HG02970 (cell line): ENCODE measurements around the gene KANK4.
A peak's percentile ranks its signal among the peaks of the same experiment; 100 is the strongest.
"Not testable (repeated sequence)": the region's sequence is repeated elsewhere in the genome, so short reads cannot be mapped to it uniquely, and the experiment has no call there.

ENCODE experiments used
- ATAC-seq: cut with Tn5 transposase; IDR thresholded peaks from one replicate; pipeline ENCODE4 v1.9.1; 2021; ENCODE audit warnings: mild to moderate bottlenecking, moderate library complexity, moderate number of reproducible peaks; ENCODE audit not compliant: unreplicated experiment, low FRiP score

Gene KANK4

DNA sequence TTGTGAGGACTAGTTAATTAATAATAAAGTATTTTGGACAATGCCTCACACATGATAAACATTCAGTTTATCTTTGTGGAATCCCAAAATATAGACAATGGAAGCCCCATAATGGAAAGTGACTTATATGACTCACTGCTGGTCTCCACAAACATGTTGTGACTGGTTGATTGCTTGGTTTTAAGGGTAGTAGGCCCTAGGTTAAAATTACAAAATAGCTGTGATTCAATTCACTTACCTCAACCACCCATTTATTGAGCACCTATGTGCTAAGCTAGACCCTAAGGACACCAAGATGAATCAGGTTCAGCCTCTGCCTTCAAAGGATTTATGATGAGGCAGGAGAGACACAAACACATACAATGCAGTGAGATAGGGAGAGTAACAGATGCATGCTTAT lies 42.4 kb downstream of the KANK4 start:
- no peak for ATAC-seq

DNA sequence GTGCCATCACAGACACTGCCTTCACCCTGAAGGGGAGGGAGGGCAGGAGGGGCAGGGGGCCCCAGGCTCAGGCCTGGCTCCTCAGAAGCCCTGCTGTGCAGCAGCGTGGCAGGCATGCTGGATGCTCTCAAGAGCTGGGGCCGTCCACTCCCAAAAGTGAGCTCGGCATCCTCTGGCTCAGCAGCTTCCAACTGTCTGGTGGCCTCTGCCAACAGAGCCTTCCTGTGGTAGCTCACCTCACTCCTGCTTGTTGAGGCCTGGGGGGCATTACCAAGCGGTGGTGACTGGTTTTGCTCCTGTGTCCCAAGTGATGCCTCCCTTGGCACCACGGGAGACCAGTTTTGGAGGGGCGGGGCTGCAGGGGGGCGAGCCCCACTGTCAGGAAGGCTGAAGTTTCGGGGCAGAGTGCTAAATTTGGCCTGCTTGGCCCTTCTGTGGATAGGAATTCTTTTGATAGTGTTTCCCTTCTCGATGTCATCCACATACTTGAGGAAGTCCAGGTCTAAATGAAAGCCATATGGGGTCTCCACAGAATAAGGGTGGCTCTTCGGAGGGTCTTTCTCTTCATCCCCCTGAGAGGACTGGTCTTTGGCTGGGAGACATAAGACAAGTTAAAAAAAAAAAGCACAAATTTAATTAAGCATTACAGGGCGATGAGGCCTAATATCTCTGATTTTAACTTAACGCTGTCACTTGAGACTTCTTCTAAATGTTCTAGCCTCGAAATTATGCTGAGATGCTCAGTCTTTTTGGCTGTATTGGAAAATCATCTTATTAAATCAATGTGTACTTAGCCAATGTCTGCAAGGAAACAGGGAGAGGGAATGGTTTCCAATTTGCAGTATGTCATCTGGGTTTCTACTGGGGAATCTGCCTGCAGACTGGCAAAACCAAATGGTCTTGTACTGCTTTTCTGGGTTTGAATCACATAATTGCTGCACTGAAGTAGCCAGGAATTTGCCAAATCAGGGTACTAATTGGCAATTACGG lies 44.4 kb downstream of the KANK4 start:
- ATAC-seq: no peak

DNA sequence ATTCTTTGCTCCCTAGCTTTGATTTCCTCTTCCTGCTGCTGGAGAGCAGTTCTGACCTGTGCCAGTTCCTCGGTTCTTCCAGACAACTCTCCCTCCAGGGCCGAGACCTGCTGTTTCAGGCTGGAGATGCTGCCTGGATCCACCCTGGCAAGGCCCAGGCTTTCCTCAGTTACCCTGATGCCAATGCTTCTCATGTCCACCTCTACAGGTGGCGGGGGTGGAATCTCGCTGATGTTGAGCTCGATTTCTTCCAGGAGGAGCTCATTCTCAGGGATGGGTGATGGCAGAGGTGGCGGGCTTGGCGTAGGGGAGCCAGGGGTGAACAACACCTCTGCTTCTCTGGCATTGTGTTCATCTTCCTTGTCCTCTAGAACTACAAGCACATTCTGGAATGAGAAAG lies 45.3 kb downstream of the KANK4 start:
- no peak for ATAC-seq

DNA sequence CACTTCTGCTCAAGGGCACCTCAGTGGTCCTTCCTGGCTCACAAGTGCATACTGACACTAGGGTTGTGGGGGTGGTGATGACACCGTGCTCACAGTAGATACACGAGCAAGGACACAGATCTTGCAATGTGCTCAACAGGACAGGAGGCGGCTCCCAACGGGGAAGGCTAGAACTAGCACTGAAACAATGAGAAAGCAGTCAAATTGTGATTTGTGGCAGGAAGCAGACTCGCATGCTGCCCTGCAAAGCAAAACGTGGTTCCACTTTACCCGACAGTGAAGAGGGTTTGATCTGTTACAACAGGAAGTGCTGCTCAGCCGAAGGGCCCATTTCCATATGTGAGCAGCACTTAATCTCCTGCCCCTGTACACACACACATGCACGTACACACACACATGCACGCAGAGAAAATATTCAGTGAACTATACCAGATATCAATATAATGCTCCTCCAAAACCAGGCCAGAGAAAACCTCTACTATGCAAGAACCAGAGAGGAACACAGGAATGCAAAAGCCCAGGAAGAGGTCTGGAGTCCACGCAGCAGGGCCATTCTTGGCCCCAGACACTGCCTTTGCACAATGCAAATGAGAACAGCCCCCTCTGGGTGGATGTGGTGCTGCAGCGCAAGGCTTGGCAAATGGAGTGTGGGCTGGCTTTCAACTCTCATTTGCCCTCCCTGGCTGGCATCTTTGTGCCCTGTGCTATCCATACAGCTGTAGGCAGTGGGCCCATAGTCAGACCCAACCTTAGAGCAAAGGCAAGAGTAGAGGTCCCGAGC lies 47.1 kb downstream of the KANK4 start:
- peak; percentile 80 for ATAC-seq

DNA sequence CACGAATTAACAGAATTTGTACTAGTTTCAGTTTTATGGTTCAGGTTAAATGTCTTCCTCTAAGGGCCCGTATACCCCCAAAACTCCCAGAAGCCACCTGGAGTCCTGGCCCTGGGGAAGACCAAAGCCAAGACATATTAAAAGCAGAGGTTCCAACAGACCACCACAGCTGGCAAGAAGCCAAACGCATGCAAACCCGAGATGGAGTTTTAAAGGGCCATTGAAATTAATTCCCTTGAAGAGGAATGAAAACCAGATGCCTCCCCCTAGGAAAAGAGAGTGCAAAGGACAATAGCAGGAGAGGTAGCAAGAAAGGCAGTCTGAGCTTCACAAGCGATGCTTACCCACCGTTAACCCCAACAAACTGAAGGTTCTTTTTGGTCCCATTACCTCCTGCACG lies 48.1 kb downstream of the KANK4 start:
- ATAC-seq: no peak

DNA sequence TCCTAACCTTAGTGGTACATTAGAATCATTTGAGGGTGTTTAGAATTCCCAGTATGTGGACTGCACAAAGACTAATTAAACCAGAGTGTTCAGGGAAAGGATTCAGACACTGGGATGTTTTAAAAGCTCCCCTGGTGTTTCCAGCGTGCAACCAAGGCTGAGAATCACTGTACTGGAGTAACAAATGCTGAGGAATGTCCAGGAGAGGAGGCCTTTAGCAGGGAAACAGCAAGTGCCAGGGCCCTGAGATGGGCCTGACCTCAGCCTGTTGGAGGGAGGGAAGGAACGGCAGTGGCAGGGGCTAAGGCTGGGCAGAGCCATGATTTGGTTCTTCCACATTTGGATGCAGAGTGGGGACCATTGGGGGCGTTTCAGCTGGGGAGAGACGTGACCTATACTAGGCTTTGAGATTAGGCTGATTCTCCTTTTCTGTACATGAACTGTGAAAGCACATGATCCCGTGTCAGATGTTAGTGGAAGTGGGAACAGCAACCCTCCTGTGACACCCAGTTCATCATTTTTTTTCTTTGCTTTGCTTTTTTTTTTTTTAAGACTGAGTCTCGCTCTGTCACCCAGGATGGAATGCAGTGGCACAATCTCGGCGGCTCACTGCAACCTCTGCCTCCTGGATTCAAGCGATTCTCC lies 49.3 kb downstream of the KANK4 start:
- no peak for ATAC-seq

DNA sequence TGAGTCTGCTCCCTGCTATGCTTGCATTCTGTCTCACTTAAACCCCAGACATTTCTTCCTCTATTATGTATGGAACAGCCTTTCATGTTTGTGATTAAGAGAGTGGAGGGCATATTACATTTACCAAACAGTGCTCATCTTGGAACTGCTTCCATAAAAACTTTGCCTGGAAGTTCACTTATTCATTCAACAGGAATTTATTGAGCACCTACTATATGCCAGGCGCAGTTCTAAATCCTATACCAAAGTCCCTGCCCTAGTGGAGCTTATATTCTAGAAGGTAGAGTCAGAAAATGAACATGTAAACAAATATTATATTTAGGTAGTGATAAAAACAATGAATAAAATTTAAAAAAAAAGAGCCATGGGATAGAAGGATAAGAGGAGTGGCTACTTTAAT lies 49.8 kb downstream of the KANK4 start:
- no peak for ATAC-seq

DNA sequence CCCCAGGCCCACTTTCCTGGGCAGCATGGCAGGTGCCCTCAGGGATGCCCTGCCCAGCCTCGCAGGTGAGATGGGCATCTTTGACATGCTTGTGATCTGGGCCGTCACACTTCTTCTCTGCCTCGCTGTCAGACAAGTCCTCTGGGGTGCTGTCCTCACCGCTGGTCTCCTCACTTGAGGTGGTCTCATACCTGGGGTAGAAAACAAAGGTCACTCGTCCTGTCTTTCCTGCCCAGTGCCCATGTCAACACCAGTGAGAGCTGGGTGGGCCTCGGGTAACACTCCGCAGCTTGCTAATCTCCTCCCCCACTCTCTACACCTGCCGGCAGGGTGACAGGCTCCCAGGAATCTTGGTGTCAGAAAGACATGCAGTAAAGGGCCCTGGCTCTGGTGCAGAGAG lies 50.9 kb downstream of the KANK4 start:
- no peak for ATAC-seq

DNA sequence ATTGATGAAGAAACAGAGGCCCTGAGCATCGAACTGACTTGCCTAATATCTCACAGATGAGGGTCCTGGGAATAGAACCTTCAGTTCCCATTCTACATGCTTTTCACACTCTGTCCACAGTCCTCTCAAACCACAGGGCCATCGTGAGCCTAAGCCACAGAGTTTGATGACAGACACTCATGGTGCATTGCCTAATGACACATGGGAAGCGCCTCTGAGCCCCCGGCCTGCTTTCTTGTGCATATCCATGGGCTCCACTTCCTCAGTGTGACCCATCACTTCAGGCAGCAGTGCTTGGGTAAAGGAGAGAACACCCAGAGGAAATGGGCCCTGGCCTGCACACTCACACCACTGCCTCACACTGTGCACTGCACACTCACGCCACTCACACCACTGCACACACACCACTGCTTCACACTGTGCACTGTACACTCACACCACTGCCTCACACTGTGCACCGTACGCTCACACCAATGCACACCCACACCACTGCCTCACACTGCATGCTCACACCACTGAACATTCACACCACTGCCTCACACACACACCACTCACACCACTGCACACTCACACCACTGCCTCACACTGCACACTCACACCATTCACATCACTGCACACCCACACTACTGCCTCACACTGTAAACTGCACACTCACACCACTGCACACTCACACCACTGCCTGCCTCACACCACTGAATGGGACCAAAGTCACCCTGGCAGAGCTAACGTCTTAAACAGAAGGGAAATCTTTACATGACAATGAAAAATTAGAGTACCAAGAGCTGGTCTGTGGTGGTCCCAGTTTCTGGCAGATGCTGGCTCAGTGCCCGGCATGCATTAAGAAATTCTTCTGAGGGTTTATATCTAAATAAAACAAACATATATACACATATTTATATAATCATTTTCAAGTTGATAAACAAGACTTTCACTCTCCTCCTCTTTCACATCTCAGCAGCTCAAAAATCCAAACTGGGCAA lies 53.0 kb downstream of the KANK4 start:
- ATAC-seq: no peak

DNA sequence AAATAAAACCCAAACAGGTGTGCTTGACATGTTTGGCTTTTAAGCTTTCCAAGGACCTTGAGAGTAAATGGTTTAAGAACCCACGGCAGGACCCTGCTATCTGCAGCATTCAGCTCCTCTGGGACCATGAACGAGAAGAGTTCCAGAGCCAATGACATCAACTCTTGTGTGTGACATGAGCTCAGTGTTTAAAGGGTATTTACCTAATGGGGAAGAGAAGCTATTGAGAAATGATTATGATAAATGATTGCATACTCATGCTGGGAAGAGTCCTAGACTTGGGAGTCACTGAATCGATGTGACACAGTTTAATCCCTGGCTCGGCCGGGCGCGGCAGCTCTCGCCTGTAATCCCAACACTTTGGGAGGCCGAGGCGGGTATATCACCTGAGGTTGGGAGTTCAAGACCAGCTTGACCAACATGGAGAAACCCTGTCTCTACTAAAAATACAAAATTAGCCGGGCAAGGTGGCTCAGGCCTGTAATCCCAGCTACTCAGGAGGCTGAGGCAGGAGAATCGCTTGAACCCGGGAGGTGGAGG lies 55.4 kb downstream of the KANK4 start:
- no peak for ATAC-seq

DNA sequence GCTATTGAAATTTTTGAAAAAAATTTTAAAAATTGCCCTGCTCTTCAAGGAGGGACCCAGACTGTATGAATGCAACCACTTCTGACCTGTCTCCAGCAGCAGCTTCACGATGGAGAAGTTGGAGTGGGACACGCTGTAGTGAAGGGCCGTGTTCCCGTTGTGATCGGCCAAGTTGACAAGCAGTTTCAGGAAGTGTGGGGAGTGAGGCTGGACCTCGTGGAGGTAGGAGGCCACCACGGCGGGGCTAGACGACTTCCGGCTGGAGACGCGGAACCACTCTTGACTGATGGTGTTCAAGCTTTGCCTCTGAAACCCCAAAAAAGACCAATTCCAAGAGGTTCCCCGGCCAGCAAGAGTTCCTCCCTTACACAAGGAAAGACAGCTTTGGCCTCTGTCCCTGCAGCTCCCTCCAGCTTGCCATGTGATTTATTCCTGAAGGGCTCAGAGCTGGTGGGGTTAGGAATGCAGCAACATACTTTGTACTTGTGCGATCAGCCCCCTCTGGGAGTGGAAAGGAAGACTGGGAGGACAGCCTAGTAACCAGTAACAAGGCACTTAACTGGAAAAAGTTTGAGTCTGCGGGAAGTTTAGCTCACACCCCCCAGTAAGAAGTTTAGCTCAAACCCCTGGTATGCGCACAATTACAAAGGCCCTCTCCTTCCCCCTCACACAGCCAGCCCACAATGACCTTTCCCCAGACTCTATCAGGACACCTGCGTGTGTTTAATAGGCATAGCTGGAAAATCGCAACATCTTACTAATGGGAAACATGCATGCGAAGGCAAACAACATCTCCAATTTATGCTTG lies 56.0 kb downstream of the KANK4 start:
- no peak for ATAC-seq

DNA sequence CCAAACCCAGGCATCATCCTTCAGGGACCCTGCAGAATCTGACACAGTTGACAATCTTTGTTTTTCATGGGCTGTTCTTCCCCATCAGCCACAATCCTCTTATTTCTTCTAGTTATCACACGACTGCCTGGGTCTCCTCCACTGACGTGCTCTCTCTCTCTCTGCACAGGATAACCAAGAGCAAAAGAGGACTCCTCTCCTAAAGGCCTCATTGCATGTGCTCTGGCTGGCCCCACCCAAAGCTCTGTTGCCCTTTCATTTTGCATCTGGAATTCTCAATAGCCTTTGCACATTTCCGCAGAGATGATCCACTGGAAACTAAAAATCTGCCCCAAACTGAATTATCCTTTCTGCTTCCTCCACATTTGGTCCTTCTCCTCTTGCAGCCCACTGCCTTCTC lies 58.5 kb downstream of the KANK4 start:
- no peak for ATAC-seq

DNA sequence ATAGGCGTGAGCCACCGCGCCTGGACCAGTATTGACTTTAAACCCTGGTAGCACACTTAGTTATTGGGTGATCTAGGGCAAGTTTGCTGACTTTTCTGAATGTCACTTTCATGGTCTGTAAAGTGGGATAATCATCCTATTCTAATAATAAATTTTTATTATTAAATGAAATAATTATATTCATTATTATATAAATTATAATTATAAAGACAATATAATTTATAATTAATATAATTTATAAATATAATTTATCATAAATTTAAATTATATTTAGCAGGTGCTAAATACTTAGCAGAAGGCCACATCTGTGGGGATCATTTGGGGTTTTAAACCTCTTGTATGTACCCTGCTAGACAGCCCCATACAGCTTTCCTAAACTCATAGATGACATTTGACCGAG lies 59.7 kb downstream of the KANK4 start:
- no peak for ATAC-seq

DNA sequence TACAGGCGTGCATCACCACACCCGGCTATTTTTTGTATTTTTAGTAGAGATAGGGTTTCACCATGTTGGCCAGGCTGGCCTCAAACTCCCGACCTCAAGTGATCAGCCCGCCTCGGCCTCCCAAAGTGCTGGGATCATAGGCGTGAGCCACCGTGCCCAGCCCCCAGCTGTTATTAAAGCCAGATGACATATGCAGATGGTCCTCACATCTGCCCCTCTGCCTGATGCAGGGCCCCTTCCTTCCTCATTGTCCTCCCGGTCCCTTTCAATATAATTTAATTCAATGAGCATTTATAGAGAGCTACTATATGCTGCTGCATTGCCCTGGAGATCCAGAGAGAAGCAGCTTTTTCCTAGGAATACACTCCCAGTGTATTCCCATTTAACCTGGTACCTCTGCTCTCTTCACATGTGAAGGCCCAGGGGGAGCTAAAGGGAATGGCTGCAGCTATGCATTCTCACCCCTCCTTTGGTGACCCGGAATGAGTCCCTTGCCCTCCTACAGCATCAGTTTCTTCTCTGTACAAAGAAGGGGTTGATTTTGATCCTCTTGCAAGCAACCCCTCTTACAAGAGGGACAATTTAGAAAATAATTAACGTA lies 69.0 kb downstream of the KANK4 start:
- no peak for ATAC-seq

DNA sequence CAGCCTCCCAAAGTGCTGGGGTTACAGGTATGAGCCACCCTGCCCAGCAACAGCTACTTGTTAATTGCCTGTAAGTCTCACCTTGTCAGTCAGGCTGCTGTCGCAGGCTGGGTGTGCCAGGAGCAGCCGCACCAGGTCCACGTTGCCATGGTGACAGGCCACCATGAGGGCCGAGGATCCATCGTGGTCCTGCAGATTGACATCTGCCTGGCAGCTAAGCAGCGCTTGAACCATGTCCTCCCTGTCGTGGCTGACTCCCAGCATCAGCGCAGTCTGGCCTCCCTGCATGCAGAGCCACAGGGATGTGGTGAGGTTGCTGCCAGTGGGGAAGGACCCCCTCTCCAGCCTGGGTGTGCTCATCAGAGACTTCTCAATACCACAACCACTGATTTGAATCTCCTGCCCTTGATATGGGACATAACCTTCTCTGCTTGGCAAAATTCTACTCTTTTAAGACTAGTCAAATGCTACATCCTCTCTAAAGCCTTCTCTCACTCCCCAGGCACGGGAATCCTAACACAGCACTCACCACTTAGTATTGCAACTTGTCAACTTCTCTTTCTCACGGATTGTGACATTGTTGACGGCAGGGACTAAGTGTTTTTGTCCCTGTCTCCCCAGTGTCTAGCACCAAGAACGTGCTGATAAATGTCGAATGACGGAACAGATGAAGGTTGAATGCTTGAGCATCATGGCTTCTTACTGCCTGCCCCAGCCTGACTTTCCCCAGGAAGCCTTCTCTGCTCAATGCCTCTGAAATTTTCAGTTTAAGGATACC lies 71.7 kb downstream of the KANK4 start:
- ATAC-seq: no peak

DNA sequence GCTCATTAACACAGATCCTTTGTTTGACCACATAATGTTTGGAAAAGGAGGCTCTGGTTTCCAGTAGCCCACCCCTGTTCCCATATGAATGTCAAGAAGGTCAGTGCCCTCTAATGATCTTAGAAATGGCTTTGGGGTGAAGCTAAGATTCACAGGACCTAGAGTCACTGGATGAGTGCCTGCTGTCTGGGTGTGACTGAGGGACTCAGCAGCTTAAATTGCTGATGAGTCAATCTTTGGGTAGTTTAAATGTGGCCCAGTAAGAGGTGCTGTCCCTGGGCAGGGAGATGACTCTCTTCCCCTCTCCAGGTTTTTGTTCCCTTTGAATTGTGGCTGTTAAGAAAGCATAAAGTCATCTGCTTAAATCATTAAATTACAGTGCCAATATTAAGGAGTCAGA lies 74.0 kb downstream of the KANK4 start:
- no peak for ATAC-seq

DNA sequence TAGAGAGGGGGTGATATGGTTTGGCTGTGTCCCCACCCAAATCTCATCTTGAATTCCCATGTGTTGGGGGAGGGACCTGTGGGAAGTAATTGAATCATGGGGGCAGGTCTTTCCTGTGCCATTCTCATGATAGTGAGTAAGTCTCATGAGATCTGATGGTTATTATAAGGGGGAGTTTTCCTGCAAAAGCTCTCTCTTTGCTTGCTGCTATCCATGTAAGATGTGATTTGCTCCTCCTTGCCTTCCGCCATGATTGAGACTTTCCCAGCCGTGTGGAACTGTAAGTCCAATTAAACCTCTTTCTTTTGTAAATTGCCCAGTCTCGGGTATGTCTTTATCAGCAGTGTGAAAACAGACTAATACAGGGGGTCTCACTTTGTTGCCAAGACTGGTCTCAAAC lies 74.9 kb downstream of the KANK4 start:
- ATAC-seq: not testable (repeated sequence)
